PC-9 (cell line): ENCODE results near the gene CD151. TPM values are rescaled to one million over a fixed set of nuclear protein-coding genes. Genes with fewer than 3 reads are reported as not detected.

Source experiments
- BruUV-seq: library from RNA; stranded (reverse); fragments of 400-500 nt; replicated peaks from 2 replicates; lab custom pipeline; 2021; lab: Mats Ljungman, UMichigan
- CTCF ChIA-PET: fragments of 300-600 bp; sonication (Branson Sonifier 250); formaldehyde crosslinking; loops from one replicate; lab custom pipeline; 2022; ENCODE audit warnings: antibody characterized with exemption; lab: Charles Lee
- POLR2A ChIA-PET: fragments of 300-600 bp; sonication (Branson Sonifier 250); formaldehyde crosslinking; loops from one replicate; lab custom pipeline; 2022; ENCODE audit warnings: antibody characterized with exemption; ENCODE audit not compliant: unreplicated experiment; lab: Charles Lee
- DNase-seq, 2 experiments: peaks; one replicate each; pipeline versions ENCODE4 v3.0.0 to v3.0.0-alpha.2; 2015 to 2022; ENCODE audit warnings: mixed read lengths in 1 of 2
- H2AFZ ChIP-seq: fragments of 200-600 bp; sonication (generic); 2 replicates; pipeline ENCODE4 v1.8.1; 2017; ENCODE audit warnings: antibody characterized with exemption
- H3F3A ChIP-seq: fragments of 200-600 bp; sonication (generic); 2 replicates; pipeline ENCODE4 v1.8.1; 2017; ENCODE audit warnings: antibody characterized with exemption, mild to moderate bottlenecking, low read depth; ENCODE audit not compliant: insufficient read depth
- H3K27ac ChIP-seq: fragments of 200-600 bp; sonication (generic); 2 replicates; pipeline ENCODE4 v1.6.1; 2016; ENCODE audit warnings: mixed run types
- H3K27me3 ChIP-seq: fragments of 200-600 bp; sonication (generic); 2 replicates; pipeline ENCODE4 v1.6.1; 2016; ENCODE audit warnings: low read depth, mixed run types; ENCODE audit not compliant: insufficient read depth
- H3K36me3 ChIP-seq: fragments of 200-600 bp; sonication (generic); 2 replicates; pipeline ENCODE4 v1.6.1; 2016; ENCODE audit warnings: low read depth, mixed run types
- H3K4me1 ChIP-seq: fragments of 200-600 bp; sonication (generic); replicated peaks from 2 replicates; pipeline ENCODE4 v1.6.1; 2016; ENCODE audit warnings: mixed run types; ENCODE audit not compliant: insufficient read depth
- H3K4me2 ChIP-seq: fragments of 200-600 bp; sonication (generic); 2 replicates; pipeline ENCODE4 v1.6.1; 2017; ENCODE audit warnings: mixed run types
- H3K4me3 ChIP-seq: fragments of 200-600 bp; sonication (generic); 2 replicates; pipeline ENCODE4 v1.6.1; 2016; ENCODE audit warnings: mixed run types
- H3K79me2 ChIP-seq: fragments of 200-600 bp; sonication (generic); 2 replicates; pipeline ENCODE4 v1.6.1; 2017; ENCODE audit warnings: low read depth, mixed run types
- H3K9me2 ChIP-seq: fragments of 200-600 bp; sonication (generic); 2 replicates; pipeline ENCODE4 v1.8.1; 2017; ENCODE audit warnings: mild to moderate bottlenecking; ENCODE audit not compliant: insufficient read depth
- H3K9me3 ChIP-seq: fragments of 200-600 bp; sonication (generic); 2 replicates; pipeline ENCODE4 v1.8.1; 2016; ENCODE audit warnings: low read depth; ENCODE audit not compliant: insufficient read depth
- H4K20me1 ChIP-seq: fragments of 200-600 bp; sonication (generic); 2 replicates; pipeline ENCODE4 v1.8.1; 2017; ENCODE audit not compliant: insufficient read depth
- CTCF ChIP-seq: fragments of 200-600 bp; sonication (generic); conservative IDR thresholded peaks from 2 replicates; pipeline ENCODE4 v1.6.1; 2017; ENCODE audit warnings: mixed run types, antibody characterized with exemption, mild to moderate bottlenecking, moderate library complexity
- EZH2 ChIP-seq: fragments of 200-600 bp; sonication (generic); IDR thresholded peaks from 2 replicates; pipeline ENCODE4 v1.8.0; 2017; ENCODE audit warnings: antibody characterized with exemption, low read depth
- intact Hi-C: fragments of 100-400 bp; cut with micrococcal nuclease; formaldehyde crosslinking; loops from one replicate; pipeline ENCODE4 v1.10.0; 2022; ENCODE audit not compliant: unreplicated experiment
- total RNA-seq: library from RNA; stranded (reverse); gene quantifications from 2 replicates; pipeline ENCODE4 v1.2.3, GENCODE V29; 2021

The CD151 gene
- total RNA-seq, 1 experiment from 2014 or later = 184 TPM

GRCh38 chr11:861105-861479 is 28.3 kb downstream of the CD151 start:
- Histone ChIP-seq H3K36me3 (no peaks in the 10 kb centered on the region), H4K20me1 (no peaks in the 10 kb centered on the region; the same call in 1 of the 2 replicates)
- POLR2A ChIA-PET = no interaction called here

GRCh38 chr11:862081-862661 is 29.4 kb downstream of the CD151 start:
- H3F3A ChIP-seq = no peaks in the 10 kb centered on the region
- intact Hi-C loops = no loop called here
- ChIA-PET POLR2A (no interaction called here), CTCF (no interaction called here)
- H3K27me3 ChIP-seq = no peaks in the 10 kb centered on the region
- H3K36me3 ChIP-seq = no peaks in the 10 kb centered on the region
- no peaks in the 10 kb centered on the region for H3K4me1 ChIP-seq
- no peaks in the 10 kb centered on the region for H3K79me2 ChIP-seq
- no peaks in the 10 kb centered on the region; the same call in 1 of the 2 replicates for H4K20me1 ChIP-seq
- no peak overlapping the region for H3K4me3 ChIP-seq
- no peak overlapping the region for H3K27ac ChIP-seq
- no peaks in the 10 kb centered on the region for H3K9me2 ChIP-seq
- no peaks in the 10 kb centered on the region for H3K9me3 ChIP-seq
- H2AFZ ChIP-seq = no peak overlapping the region
- DNase-seq = no peak
- H3K4me2 ChIP-seq = no peak overlapping the region
- TF ChIP-seq CTCF = no peak
- no peak for TF ChIP-seq EZH2
- BruUV-seq = no TSS peak

More at GRCh38 chr11:861105-861479, 28.3 kb downstream of the CD151 start:
- Histone ChIP-seq H2AFZ (no peak overlapping the region), H3K9me2 (no peaks in the 10 kb centered on the region), H3K4me3 (no peak overlapping the region), H3F3A (no peaks in the 10 kb centered on the region), H3K27me3 (no peaks in the 10 kb centered on the region), H3K4me1 (no peaks in the 10 kb centered on the region), H3K4me2 (no peak overlapping the region), H3K79me2 (no peaks in the 10 kb centered on the region), H3K27ac (no peak overlapping the region), H3K9me3 (no peaks in the 10 kb centered on the region)
- TF ChIP-seq CTCF (no peak), EZH2 (no peak)
- no TSS peak for BruUV-seq
- intact Hi-C loops = no loop called here
- CTCF ChIA-PET = no interaction called here
- no peak for DNase-seq

- H3K4me3 ChIP-seq = no peak overlapping the region
- no peaks in the 10 kb centered on the region for H3K9me3 ChIP-seq
- no peaks in the 10 kb centered on the region; the same call in 1 of the 2 replicates for H4K20me1 ChIP-seq
- no peak overlapping the region for H3K27ac ChIP-seq
- no peaks in the 10 kb centered on the region for H3K9me2 ChIP-seq
- no peaks in the 10 kb centered on the region for H3K79me2 ChIP-seq
- no peak for DNase-seq
- ChIA-PET POLR2A (no interaction called here), CTCF (no interaction called here)
- TF ChIP-seq EZH2 (no peak), CTCF (no peak)
- intact Hi-C loops = no loop called here
- H3K4me2 ChIP-seq = no peak overlapping the region
- H3K36me3 ChIP-seq = no peaks in the 10 kb centered on the region
- H3K4me1 ChIP-seq = no peaks in the 10 kb centered on the region
- no TSS peak for BruUV-seq
- H2AFZ ChIP-seq = no peak overlapping the region
- no peaks in the 10 kb centered on the region for H3F3A ChIP-seq
- no peaks in the 10 kb centered on the region for H3K27me3 ChIP-seq
These were observed 29.9 kb downstream of the CD151 start for GRCh38 chr11:862696-863022.
